ENCODE results near the gene RGL2.

RGL2 gene

GRCh38 chr6:33301877-33302276 lies 3.1 kb upstream of the RGL2 start:
- no peak for TF ChIP-seq CTCF (IDR thresholded peaks at IDR 0.05)

- peak; percentile 76 for TF ChIP-seq CTCF (IDR thresholded peaks at IDR 0.05)
These were observed 649 bp upstream of the RGL2 start for GRCh38 chr6:33299237-33299944.

- TF ChIP-seq CTCF (IDR thresholded peaks at IDR 0.05): no peak
These were observed 578 bp downstream of the RGL2 start for GRCh38 chr6:33297956-33298772.

- no peak for TF ChIP-seq CTCF (IDR thresholded peaks at IDR 0.05)
These were observed 1.3 kb downstream of the RGL2 start for GRCh38 chr6:33297406-33297955.

GRCh38 chr6:33296797-33297405 lies 1.8 kb downstream of the RGL2 start:
- no peak for TF ChIP-seq CTCF (IDR thresholded peaks at IDR 0.05)

GRCh38 chr6:33295621-33296369 lies 2.9 kb downstream of the RGL2 start:
- TF ChIP-seq CTCF (IDR thresholded peaks at IDR 0.05): no peak
